ENCODE measurements around the gene CCDC184. TPM values are rescaled to one million over a fixed set of nuclear protein-coding genes. Genes with fewer than 3 reads are reported as not detected.
"Not testable (repeated sequence)": the region's sequence is repeated elsewhere in the genome, so short reads cannot be mapped to it uniquely, and the experiment has no call there.

CCDC184 gene
- 1 to 10 TPM in 1 of 3 donors, under 1 TPM in 2; 0.22 to 1.1 (median 0.25) TPM for polyA plus RNA-seq

DNA sequence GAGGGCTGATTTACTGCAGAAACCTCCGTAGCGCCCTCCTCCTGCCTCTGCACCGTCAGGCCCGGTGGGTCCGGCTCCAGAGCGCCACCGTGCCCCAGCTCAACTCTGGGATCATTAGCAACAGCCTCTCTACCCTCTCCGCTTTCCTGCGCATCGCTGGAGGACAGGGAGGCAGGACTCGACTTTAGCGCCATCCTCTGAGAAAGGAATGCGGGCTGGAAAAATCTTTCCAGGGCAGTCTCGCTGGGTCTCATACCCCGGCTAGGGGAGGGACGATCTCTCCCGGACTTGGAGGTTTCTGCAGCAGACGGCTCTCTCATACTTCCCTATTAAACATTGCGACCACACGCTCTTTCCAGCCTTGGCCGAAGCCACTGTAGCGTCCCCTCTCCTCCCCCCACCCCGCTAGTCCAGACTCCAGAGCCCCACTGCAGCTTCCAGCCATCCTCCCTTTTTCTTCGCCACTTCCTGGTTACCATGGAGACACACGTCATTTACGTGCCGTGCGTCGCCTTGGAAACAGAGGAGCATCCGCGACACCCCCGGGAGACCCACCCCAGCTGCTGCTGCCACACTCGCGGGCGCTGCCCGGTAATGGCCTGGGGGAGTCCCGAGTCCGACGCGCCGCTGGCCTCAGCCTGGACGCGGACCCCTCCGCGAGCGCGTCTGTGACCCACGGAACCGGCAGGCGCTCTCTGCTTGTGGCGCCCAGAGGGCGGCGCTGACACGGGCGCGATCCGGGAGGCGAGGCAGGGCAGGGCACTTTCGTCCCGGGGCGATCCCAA is at the start of gene CCDC184:
CCDC184 (plus strand) TSS at position 554 of the 785 bp plus-strand sequence. CDS start 479 bp downstream, outside the sequence.
- 0 to 1% (median 1%) methylated on average over 54 to 61 of the region's 61 CpGs for WGBS, 3 donors
- no peak within 1 kb of the TSS for H3K27ac ChIP-seq (ENCODE audit: low read depth, low read length)

DNA sequence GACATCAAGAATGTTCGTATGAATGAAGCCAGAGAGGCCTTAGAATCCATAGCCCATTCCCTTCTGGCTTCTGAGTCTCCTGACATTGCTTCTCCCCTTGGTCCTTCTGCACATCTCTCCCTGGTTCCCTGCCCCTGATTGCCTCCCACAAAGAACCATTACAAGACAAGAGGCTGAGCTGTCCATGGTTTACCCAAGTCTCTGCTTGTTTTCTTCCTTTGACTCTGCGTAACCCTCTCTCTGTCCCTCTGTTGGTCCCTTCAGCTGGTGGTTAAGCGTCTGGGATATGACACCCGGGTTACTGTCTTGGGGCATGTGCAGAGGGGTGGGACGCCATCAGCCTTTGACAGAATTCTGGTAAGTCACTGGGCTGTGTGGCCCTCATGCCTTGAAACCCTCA is 48.4 kb upstream of the CCDC184 start:
- no peak overlapping the region for H3K27ac ChIP-seq (ENCODE audit: low read depth, low read length)
- 91 to 95% (median 93%) methylated on average over 5 of the region's 5 CpGs for WGBS, 3 donors

DNA sequence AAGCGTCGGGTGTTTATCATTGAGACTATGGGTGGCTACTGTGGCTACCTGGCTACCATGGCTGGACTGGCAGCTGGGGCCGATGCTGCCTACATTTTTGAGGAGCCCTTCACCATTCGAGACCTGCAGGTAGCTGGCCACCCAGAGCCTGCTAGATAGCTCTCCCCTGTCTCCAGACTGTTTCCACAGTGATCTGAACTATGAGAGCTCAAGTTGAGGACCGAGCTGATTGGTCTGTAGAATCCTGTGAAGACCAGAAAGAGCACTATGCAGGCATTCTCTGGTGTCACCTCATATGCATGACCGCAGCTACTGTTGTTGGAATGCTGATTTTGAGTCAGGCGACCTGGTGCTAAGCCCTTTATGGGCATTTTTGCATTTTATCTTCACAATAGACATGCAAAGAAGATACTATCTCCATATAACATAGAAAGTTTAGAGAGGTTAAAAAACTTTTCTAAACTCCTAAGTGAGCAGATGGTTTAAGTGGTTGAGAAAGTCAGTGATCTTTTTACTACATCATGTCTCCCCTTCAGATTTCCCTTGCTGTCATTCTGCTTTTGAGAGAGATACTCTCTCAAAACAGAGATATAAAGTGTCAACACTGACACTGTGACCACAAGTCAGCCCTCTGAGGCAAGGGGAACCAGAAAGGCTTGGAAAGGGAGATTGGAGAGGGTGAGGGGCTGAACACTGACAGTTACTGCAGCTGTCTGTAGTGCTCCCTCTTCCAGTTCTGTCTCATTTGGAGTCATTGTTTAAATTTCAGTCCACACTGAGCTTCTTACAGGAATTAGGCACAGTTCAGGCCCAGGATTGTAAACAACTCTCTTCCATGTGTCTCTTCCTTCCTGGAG is 40.4 kb upstream of the CCDC184 start:
- 85 to 88% (median 87%) methylated on average over 7 of the region's 7 CpGs for WGBS, 3 donors
- no peak overlapping the region for H3K27ac ChIP-seq (ENCODE audit: low read depth, low read length)

DNA sequence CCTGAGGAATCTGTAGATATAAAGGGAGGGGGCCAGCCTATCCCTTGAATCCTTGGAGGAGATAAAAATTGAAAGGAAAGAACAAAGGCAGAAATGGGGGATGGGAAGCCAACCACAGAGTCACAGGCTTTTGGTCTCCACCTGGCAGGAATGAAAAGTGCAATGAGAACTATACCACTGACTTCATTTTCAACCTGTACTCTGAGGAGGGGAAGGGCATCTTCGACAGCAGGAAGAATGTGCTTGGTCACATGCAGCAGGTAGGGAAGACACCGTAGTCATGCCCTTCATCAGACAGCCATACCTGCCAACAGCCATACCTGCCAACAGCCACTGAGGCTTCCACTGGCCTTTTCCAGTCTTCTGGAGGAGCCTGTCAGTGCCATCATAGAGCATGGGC is 39.5 kb upstream of the CCDC184 start:
- H3K27ac ChIP-seq (ENCODE audit: low read depth, low read length), result no peak overlapping the region
- WGBS, 3 donors, result 93 to 95% (median 93%) methylated on average over 2 of the region's 2 CpGs

DNA sequence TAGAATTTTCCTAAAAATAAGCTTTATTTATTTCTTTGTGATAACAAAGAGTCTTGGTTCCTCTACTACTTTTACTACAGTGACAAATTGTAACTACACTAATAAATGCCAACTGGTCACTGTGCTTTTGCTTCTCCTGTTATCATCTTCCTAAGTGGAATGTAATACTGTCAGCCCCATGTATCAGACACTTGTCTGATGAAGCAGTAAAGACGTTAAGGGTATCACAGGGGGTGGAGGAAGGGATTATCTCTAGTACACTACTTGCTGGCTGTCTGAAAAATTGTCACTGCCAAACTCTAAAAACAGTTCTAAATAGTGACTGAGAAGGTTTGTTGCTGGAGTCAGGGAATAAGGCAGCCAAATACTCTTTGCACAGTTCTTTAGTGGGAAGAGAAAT is 37.5 kb upstream of the CCDC184 start:
- no peak overlapping the region for H3K27ac ChIP-seq (ENCODE audit: low read depth, low read length)
- WGBS, 3 donors, result 51 to 65% (median 62%) methylated on average over 1 of the region's 1 CpG

DNA sequence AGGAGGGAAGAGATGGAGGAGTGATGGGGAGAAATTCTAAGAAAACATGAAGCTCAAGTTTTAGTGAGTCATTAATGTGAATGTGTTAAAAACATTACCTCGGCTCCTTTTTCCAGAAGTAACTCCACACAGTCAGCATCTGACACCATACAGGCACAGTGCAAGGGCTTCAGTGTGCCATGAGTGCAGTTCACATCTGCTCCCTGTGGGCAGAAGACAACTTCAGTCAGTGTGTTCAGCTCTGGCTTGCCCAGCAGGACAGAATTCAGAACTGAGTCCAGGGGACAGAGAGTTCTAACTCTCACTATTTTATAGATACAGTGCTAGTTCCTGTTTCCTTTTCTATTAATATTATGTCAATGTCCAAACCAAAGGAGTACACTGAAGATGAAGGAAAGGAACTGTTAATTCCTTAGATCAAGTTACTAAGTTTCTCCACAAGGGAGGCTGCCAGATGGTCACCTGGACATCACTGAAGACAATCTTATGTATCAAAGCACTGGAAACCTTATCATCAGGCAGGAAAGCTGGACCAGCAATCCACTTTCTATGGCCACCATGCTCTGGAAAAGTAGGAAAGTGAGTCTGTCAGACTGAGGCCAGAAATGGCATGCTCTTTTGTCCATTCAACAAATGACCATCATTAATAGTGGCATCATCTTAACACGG is 32.2 kb upstream of the CCDC184 start:
- no peak overlapping the region for H3K27ac ChIP-seq (ENCODE audit: low read depth, low read length)
- WGBS, 3 donors, result 58 to 87% (median 83%) methylated on average over 2 of the region's 2 CpGs

DNA sequence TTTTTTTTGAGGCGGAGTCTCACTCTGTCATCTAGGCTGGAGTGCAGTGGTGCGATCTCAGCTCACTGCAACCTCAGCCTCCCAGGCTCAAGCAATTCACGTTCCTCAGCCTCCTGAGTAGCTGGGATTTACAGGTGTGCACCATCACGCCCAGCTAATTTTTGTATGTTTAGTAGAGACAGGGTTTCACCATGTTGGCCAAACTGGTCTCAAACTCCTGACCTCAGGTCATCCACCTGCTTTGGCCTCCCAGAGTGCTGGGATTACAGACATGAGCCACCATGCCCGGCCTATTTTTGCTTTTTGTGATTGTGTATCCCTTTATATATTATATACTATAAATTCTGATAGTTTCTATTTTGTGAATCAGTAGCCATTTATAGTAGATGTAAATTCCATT is 27.7 kb upstream of the CCDC184 start:
- not testable (repeated sequence) for H3K27ac ChIP-seq (ENCODE audit: low read depth, low read length)
- 95 to 99% (median 97%) methylated on average over 5 of the region's 5 CpGs for WGBS, 3 donors

DNA sequence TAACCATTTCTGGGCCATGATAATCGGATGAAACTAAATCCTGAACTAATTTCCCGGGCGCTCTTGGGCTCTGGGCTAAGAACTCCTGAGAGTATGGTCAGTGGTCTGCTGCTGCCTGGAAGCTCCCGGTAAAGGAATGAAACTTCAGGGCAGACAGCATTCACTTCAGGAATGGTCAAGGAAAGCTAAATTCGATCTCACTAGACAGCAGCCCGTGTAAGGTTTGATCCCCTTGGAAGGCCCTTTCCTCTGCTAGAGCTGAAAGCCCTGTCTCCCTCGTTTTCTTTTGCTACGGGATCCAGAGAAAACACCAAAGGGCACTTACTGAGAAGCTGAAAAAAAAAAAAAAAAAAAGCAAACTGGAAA is 26.8 kb upstream of the CCDC184 start:
- no peak overlapping the region for H3K27ac ChIP-seq (ENCODE audit: low read depth, low read length)
- 24 to 27% (median 26%) methylated on average over 8 of the region's 8 CpGs for WGBS, 3 donors

DNA sequence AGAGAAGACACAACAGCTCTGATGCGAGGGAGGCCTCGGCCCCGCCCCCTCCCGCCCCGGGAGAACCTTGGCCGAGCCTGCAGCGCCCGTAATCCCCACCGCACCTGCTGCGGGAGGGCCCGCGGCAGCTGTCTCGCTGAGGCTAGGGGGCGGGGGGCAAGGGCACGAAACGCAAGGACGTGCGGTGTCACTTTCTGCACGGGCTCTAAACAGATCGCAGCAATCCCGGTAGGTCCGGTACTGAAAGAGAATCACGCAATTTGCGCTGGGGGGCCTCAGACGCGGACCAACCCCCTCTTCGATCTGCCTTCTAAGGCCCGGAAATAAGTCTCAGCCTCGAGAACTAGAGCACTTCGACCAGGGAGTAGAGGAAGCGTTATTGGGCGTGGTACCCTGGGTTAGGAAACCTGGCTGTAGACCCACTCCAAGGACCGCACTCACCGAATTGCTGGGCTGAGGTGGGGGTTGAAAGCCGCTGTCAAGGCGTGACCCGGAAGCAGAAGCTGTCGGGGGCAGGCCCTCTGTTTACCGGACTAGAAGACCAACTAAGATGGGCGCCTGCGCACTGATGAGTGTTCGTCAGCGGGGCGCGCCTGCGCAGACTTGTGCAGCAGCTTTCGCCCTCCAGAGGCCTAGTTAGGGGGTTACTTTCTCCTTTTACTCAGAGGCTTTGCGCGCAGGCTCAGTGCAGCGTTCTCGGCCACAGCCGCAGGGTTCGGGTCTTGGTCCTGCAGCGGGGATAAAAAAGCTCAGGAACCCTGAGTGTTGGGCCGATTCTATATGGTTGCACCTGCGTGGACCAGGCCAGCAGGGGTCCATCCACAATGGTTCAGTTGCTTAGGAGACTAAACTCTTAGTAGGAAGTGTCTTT is 26.2 kb upstream of the CCDC184 start, which contains the start of gene ASB8:
ASB8 (minus strand) TSS at position 498 of the 871 bp plus-strand sequence. CDS start 4,019 bp downstream, outside the sequence.
- H3K27ac ChIP-seq (ENCODE audit: low read depth, low read length), result no peak within 1 kb of the TSS
- 0 to 1% (median 1%) methylated on average over 56 of the region's 56 CpGs for WGBS, 3 donors

DNA sequence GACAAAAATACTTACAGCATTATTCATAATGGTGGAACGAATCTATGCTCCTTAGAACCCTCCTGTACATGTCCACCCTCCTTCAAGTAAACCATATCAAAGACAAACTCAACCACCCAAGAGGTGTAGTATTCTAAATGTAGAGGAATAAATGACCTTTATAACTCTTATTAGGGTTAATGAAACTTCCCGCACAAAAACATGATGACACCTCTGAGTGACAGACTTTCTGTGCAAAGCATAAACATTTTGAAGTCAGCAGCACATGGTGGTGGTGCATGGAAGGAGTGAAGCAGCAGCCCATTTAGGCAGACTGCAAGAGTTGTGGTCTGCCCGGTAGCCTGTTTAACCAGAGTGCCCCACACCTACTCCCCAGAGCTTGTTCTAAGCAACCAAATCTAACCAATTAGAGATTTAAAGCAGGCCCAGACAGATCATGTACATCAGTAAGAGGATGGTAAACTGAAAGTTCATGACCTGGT is 25.5 kb upstream of the CCDC184 start:
- H3K27ac ChIP-seq (ENCODE audit: low read depth, low read length), result no peak overlapping the region
- 61 to 64% (median 61%) methylated on average over 3 of the region's 3 CpGs for WGBS, 3 donors

DNA sequence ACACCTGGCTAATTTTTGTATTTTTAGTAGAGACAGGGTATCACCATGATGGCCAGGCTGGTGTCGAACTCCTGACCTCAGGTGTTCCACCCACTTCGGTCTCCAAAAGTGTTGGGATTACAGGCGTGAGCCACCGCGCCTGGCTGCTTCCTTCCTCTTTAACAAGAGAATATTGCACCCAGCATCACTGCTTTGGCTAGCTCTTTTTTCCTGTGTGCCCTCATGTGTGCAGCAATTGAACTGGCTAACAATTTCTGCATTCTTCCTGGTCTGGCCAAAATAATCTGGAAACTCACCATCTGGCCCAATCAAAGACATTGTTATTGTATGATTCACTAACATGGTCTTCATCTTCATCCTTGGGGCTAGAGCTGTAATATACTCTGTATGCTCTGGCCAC is 23.4 kb upstream of the CCDC184 start:
- H3K27ac ChIP-seq (ENCODE audit: low read depth, low read length), result no peak overlapping the region
- WGBS, 3 donors, result 63 to 86% (median 70%) methylated on average over 5 of the region's 5 CpGs

DNA sequence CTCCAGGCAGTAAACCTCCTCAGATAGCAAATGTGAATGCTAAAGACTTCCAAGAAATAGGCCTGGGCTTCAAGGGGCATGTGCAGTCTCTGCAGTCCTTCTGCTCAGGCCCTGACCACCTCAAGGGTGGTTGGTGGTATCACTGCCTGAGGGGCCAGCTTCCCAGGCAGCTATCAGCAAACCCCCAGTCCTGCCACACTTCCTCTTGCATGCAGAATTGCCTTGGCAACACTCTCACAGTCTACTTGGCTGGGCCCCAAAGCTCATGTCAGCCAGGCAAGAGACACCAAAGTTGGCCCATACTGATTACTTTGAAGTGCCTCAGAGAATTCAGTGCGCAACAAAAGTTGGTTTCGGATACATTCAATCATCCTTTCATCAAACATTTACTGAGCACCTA is 22.6 kb upstream of the CCDC184 start:
- H3K27ac ChIP-seq (ENCODE audit: low read depth, low read length), result no peak overlapping the region
- WGBS, 3 donors, result 45 to 52% (median 50%) methylated on average over 2 of the region's 2 CpGs

DNA sequence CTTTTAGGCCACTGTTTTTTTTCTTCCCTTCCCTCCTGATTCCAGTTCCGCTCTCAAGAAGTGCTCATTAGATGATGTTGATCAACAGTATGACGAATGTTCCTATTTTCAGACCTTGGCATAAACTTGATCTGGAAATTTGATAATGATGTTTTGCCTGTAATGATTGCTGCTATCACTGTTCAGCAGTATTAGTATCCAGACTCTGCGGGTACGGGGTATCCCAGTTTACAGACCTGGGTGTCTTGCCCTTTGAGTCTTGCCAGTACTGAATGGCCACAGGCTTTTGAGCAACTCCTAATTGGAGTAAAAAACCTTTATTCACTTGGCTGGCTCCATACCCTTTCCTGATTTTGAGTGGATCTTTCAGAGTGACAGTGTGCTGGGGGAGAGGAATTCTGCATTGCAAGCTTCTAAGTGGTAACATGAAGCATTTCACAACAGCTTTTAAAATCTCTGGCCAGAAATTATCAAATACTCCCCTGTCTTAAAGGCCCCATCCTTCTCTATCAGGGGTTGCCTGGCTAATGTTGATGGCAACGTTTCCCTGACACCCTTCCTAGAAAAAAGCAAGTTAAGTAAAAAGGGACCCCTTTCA is 20.2 kb upstream of the CCDC184 start:
- no peak overlapping the region for H3K27ac ChIP-seq (ENCODE audit: low read depth, low read length)
- 42 to 70% (median 56%) methylated on average over 5 of the region's 5 CpGs for WGBS, 3 donors

DNA sequence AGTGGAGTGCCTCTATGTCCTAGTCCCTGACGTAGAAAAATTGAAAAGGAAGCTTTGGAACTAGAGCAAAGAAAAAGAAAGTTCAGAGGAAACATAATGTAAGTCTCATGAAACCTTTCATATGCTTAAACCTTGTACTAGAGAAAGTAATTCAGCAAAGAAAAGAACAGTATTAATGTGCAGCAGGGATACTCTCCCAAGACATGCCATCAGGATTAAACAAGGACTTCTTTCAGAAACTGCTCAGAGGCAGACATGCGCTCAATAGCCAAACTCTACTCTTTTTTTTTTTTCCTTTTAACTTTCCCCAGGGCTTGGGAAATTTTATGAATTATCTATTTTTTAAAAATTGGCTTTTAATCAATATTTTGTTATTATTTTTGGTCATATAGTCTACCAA is 19.0 kb upstream of the CCDC184 start:
- 73 to 80% (median 73%) methylated on average over 2 of the region's 2 CpGs for WGBS, 3 donors

DNA sequence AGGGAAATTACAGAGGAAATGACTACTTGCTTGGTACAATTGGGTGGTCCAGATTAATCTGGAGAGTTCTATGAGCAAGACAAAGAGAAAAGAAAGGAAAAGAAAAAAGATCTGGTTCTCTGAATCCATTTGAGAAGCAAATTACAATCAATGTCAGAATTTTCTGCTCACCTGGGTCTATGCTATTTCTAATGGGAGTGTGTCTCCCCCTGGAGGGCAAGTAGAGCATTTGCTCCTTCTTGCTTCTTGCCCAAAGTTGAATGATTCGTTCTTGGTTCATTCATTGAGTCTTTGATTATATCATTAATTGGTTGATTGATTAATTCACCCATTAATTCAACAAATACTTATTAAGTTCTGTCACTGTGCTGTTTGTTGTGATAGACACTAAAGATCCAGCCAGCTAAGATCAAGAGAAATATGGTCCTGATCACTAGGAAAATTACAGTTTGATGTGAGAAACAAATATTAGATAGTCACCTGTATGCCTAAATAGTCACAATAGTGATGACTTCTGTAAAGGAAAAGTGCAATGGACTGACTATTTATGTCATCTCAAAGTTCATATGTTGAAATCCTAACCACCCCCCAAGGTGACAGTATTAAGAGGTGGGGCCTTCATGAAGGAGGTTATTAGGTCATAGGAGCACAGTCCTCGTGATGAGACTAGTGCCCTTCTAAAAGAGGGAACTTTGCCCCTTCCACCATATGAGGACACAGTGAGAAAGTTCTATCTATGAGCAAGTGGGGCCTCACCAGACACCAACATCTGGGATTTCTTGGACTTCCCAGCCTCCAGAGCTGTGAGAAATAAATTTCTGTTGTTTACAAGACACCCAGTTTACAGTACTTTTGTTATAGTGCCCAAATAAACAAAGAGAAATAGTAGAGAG is 18.1 kb upstream of the CCDC184 start:
- WGBS, 3 donors, result 19 to 27% (median 21%) methylated on average over 2 of the region's 2 CpGs
- H3K27ac ChIP-seq (ENCODE audit: low read depth, low read length), result no peak overlapping the region

More for the DNA sequence above, 19.0 kb upstream of the CCDC184 start:
- H3K27ac ChIP-seq (ENCODE audit: low read depth, low read length), result no peak overlapping the region

DNA sequence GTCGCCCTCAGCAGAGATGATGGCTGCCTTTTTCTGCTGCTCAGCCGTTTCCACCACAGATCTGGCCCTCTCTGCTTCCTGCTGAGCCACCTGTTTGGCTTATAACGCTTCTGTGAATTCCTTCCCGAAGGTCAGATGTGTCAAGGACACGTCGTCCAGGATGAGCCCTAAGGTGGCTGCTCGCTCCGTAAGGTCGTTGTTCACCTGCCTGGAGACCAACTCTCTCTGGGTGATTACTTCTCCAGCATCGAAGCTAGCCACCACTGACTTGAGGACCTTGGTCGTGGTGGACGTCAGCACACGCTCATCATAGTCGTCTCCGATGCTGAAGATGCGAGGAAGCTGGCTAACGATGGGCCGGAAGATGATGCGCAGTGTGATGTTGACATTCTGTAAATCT is 14.4 kb upstream of the CCDC184 start:
- 83 to 90% (median 87%) methylated on average over 19 of the region's 19 CpGs for WGBS, 3 donors
- H3K27ac ChIP-seq (ENCODE audit: low read depth, low read length), result no peak overlapping the region
